ENCODE results near the gene ADGRA3.

- TF ChIP-seq CTCF (IDR thresholded peaks at IDR 0.05) (no peak), POLR2A (IDR thresholded peaks at IDR 0.05) (no peak)
These were observed 108.5 kb downstream of the ADGRA3 start for GRCh38 chr4:22407361-22407760.
